Measurements from ENCODE around the gene MDP1. TPM values are rescaled to one million over a fixed set of nuclear protein-coding genes. Genes with fewer than 3 reads are reported as not detected.
"Not testable (repeated sequence)": the region's sequence is repeated elsewhere in the genome, so short reads cannot be mapped to it uniquely, and the experiment has no call there.

MDP1 gene
- total RNA-seq, 1 donor from 2014 or later = 21.1 TPM

DNA sequence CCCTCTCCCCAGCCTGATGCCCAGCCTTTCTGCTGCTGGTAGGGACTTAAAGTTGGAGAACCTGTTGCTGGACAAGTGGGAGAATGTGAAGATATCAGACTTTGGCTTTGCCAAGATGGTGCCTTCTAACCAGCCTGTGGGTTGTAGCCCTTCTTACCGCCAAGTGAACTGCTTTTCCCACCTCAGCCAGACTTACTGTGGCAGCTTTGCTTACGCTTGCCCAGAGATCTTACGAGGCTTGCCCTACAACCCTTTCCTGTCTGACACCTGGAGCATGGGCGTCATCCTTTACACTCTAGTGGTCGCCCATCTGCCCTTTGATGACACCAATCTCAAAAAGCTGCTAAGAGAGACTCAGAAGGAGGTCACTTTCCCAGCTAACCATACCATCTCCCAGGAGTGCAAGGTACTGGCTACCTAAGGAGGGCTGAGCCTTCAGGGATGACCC lies 8.7 kb downstream of the MDP1 start:
- no peak for FAIRE-seq
- H3K36me3 ChIP-seq (ENCODE audit: control insufficient read depth, insufficient read depth, low read length) = peaks cover 17% of the 10 kb centered on the region
- TF ChIP-seq, protein P1, sequence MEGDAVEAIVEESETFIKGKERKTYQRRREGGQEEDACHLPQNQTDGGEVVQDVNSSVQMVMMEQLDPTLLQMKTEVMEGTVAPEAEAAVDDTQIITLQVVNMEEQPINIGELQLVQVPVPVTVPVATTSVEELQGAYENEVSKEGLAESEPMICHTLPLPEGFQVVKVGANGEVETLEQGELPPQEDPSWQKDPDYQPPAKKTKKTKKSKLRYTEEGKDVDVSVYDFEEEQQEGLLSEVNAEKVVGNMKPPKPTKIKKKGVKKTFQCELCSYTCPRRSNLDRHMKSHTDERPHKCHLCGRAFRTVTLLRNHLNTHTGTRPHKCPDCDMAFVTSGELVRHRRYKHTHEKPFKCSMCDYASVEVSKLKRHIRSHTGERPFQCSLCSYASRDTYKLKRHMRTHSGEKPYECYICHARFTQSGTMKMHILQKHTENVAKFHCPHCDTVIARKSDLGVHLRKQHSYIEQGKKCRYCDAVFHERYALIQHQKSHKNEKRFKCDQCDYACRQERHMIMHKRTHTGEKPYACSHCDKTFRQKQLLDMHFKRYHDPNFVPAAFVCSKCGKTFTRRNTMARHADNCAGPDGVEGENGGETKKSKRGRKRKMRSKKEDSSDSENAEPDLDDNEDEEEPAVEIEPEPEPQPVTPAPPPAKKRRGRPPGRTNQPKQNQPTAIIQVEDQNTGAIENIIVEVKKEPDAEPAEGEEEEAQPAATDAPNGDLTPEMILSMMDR (IDR thresholded peaks at IDR 0.05; ENCODE audit: insufficient read depth, low read length, severe bottlenecking) = no peak

DNA sequence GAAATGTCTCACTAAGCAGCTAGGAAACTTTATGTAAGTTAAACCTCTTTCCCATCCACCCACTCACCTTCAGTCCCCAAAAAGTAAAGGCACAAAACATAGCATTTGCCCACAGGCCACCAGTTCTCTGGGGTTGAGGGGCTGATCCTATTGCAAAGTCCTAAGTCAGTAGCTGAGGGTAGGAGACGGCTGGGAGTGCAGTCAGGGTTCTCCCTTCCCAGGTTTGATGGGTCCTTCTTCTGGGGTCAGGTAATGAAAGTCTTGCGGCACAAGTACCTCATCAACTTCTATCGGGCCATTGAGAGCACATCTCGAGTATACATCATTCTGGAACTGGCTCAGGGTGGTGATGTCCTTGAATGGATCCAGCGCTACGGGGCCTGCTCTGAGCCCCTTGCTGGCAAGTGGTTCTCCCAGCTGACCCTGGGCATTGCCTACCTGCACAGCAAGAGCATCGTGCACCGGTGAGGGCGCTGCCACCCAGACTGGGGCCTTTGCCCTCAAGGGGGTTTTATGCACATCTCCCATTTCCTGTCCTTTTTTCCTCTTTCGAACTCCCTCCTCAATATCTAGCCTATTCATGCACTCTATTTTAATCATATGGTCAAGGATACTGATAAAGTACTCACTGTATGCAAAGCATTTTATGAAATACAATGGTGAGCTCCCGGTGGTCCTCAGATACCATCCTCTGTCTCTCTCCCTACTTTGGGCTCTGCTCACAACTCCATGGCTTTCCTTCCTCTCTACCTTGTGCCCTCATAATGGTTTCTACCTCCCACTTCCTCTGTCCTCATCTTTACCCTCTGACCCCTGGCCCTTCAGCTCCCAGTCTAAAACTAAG lies 9.4 kb downstream of the MDP1 start:
- no peak for DNase-seq (ENCODE audit: low read depth)
- TF ChIP-seq, protein P1 (IDR thresholded peaks at IDR 0.05; ENCODE audit: insufficient read depth, low read length, severe bottlenecking) = no peak
- H3K36me3 ChIP-seq (ENCODE audit: control insufficient read depth, insufficient read depth, low read length) = peaks cover 19% of the 10 kb centered on the region
- H3K4me3 ChIP-seq (ENCODE audit: low read depth, low read length) = no peak overlapping the region
- no peak for FAIRE-seq
- H3K27me3 ChIP-seq (ENCODE audit: control insufficient read depth, insufficient read depth, low read length) = no peaks in the 10 kb centered on the region

More for the DNA sequence above, 8.7 kb downstream of the MDP1 start:
- DNase-seq (ENCODE audit: low read depth) = no peak
- Histone ChIP-seq H3K4me3 (ENCODE audit: low read depth, low read length) (no peak overlapping the region), H3K27me3 (ENCODE audit: control insufficient read depth, insufficient read depth, low read length) (no peaks in the 10 kb centered on the region)

DNA sequence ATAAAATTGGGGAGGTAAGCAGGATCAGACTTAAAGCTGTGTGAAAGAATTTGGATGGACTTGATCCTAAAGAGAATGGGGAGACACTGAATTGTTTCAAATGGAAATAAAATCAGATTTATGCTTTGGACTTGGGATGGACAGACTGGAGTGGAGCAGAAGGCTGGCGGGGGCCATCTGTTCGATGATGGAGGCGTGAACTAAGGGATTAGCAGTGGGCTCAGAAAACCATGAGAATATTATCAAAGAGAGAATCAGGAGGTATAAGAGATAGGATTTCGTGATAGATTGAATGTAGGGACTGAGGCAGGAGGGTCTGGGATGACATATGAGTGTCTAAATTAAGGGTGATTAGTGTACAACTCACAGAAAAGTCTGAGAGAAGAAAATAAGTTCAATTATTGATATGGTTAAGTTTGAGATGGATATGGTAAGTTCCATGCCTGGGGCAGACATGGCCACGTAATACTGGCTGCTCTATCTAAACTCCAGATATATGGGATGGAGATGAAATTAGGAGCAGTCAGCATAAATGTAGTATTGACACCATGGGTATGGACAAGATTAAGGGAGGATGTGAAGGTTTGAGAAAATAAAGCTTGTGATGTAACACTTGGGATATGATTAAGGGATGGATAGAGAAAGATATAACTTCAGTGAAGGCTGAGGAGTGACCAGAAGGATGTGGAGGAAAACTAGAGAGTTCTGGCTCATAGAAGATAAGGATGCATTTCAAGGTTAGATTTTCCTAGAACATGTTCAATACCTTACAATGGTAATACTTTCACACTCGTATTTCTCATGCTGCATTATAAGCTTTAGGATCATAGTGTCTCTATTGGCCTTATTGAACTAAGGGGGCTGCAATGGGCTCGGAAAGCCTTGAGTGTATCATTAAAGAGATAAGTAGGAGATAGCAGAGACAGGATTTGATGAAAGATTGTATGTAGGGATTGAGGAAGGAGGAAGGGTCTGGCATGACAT lies 11.4 kb downstream of the MDP1 start:
- TF ChIP-seq, protein P1 (IDR thresholded peaks at IDR 0.05; ENCODE audit: insufficient read depth, low read length, severe bottlenecking) = no peak
- Histone ChIP-seq H3K36me3 (ENCODE audit: control insufficient read depth, insufficient read depth, low read length) (peaks cover 6% of the 10 kb centered on the region), H3K4me3 (ENCODE audit: low read depth, low read length) (no peak overlapping the region), H3K27me3 (ENCODE audit: control insufficient read depth, insufficient read depth, low read length) (no peaks in the 10 kb centered on the region)
- DNase-seq (ENCODE audit: low read depth) = no peak
- FAIRE-seq = no peak

DNA sequence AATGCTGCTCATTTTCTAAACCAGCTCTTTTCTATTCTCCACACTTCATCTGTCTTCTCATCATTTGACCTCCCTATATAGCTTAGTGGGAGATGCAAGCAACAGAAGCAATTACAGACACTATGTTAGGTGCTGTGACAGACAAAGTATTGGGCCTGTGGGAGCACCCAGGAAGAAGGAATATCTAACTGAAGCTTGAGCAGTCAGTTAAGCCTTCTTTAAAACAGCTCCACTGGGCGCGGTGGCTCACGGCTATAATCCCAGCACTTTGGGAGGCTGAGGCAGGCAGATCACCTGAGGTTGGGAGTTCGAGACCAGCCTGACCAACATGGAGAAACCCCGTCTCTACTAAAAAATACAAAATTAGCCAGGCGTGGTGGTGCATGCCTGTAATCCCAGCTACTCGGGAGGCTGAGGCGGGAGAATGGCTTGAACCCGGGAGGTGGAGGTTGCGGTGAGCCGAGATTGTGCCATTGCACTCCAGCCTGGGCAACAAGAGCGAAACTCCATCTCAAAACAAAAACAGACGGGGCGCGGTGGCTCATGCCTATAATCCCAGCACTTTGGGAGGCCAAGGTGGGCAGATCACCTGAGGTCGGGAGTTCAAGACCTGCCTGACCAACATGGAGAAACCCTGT lies 12.5 kb downstream of the MDP1 start:
- H3K36me3 ChIP-seq (ENCODE audit: control insufficient read depth, insufficient read depth, low read length); FAIRE-seq: not testable (repeated sequence)

DNA sequence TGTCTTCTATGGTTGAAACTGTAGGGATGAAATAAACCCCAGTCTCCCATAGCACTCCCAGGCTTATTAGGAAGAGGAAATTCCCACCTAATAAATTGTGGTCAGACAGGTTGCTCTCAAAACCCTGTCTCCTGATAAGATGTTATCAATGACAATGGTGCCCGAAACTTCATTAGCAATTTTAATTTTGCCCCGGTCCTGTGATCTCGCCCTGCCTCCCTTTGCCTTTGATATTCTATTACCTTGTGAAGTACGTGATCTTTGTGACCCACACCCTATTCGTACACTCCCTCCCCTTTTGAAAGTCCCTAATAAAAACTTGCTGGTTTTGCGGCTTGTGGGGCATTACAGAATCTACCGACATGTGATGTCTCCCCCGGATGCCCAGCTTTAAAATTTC lies 13.3 kb downstream of the MDP1 start:
- not testable (repeated sequence) for H3K27me3 ChIP-seq (ENCODE audit: control insufficient read depth, insufficient read depth, low read length); FAIRE-seq; DNase-seq (ENCODE audit: low read depth); H3K4me3 ChIP-seq (ENCODE audit: low read depth, low read length); H3K36me3 ChIP-seq (ENCODE audit: control insufficient read depth, insufficient read depth, low read length)

More for the DNA sequence above, 12.5 kb downstream of the MDP1 start:
- H3K27me3 ChIP-seq (ENCODE audit: control insufficient read depth, insufficient read depth, low read length); DNase-seq (ENCODE audit: low read depth); H3K4me3 ChIP-seq (ENCODE audit: low read depth, low read length): not testable (repeated sequence)

DNA sequence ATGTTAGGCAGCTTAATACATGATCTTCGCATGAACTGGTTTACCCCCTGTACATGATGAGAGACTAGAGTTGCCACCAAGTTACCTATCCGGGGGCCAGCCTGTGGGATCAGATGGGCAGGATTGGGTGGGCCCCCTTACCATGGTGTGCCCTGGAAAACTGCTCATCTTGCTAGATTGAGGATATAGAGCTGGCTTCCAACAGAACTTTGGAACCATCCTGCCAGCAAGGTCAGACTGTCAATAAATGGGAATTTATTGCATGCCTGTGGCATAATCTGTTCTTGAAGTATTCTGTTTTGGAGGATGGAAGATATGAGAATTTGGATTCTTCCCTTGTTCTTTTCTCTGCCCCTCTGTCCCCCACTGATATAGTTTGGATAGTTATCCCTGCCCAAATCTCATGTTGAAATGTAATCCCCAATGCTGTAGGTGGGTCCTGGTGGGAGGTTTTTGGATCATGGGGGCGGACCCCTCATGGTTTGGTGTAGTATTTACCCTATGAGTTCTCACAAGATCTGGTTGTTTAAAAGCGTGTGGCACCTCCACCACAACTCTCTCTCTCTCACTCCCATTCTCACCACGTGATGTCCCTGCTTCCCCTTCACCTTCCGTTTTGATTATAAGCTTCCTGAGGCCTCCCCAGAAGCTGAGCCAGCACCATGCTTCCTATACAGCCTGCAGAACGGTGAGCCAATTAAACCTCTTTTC lies 16.9 kb downstream of the MDP1 start:
- H3K36me3 ChIP-seq (ENCODE audit: control insufficient read depth, insufficient read depth, low read length) = peaks cover 2% of the 10 kb centered on the region
- no peak overlapping the region for H3K4me3 ChIP-seq (ENCODE audit: low read depth, low read length)
- FAIRE-seq (no peak), DNase-seq (ENCODE audit: low read depth) (no peak)
- no peaks in the 10 kb centered on the region for H3K27me3 ChIP-seq (ENCODE audit: control insufficient read depth, insufficient read depth, low read length)
- TF ChIP-seq, protein P1 (IDR thresholded peaks at IDR 0.05; ENCODE audit: insufficient read depth, low read length, severe bottlenecking) = no peak
